Stomach (tissue), 9 donors: Measurements from ENCODE around the gene NRIP1. TPM values are rescaled to one million over a fixed set of nuclear protein-coding genes. Genes with fewer than 3 reads are reported as not detected.

Source experiments
- DNase-seq, 2 donors: peaks; one replicate each; pipeline versions ENCODE4 v3.0.0 to v3.0.0-alpha.2; 2013 to 2019
- H3K27ac ChIP-seq, 5 donors: fragments of 200-600 bp in 4 of 5; sonication (generic) in 4 of 5; one replicate each; pipeline ENCODE4 v1.5.1; 2013 to 2019; ENCODE audit warnings: mild to moderate bottlenecking in 1 of 5, moderate library complexity in 1 of 5
- H3K27me3 ChIP-seq, 3 donors: fragments of 200-600 bp; sonication (generic); one replicate each; pipeline ENCODE4 v1.5.1; 2017 to 2019; ENCODE audit warnings: mixed run types in 1 of 3
- H3K36me3 ChIP-seq, 4 donors: fragments of 200-600 bp; sonication (generic); 1 replicate in 3 of 4; 2 replicates in 1 of 4; pipeline ENCODE4 v1.5.1; 2016 to 2019
- H3K4me1 ChIP-seq, 4 donors: fragments of 200-600 bp; sonication (generic); one replicate each; pipeline ENCODE4 v1.5.1; 2016 to 2019
- H3K4me3 ChIP-seq, 4 donors: fragments of 200-600 bp; sonication (generic) in 3 of 4; one replicate each; pipeline ENCODE4 v1.5.1; 2016 to 2019; ENCODE audit warnings: mild to moderate bottlenecking in 1 of 4
- H3K9me3 ChIP-seq, 4 donors: fragments of 200-600 bp; sonication (generic); one replicate each; pipeline ENCODE4 v1.5.1; 2016 to 2019
- EP300 ChIP-seq: sonication (generic); formaldehyde crosslinking; IDR thresholded peaks from one replicate; pipeline ENCODE4 v1.6.1; 2017; ENCODE audit warnings: antibody characterized with exemption
- POLR2A ChIP-seq, 4 donors: fragments of 450-650 bp; IDR thresholded peaks; one replicate each; pipeline ENCODE4 v1.6.1; 2016; ENCODE audit warnings: antibody characterized with exemption in 4 of 4, control low read depth in 2 of 4, mild to moderate bottlenecking in 1 of 4, moderate library complexity in 1 of 4
- POLR2AphosphoS5 ChIP-seq, 3 donors: sonication (generic); formaldehyde crosslinking; IDR thresholded peaks; one replicate each; pipeline ENCODE4 v1.6.1; 2016; ENCODE audit warnings: antibody characterized with exemption in 3 of 3
- WGBS, 5 donors: extraction: QIAGEN DNeasy Blood & Tissue Kit in 3 of 5; methylation state at CpG; one replicate each; pipeline versions ENCODE4 v1.1.5 to v1.1.7; 2013 to 2018; 5-methylcytosine and 5-hydroxymethylcytosine counted together
- intact Hi-C: fragments of 100-400 bp; cut with DNase I; formaldehyde crosslinking; loops from one replicate; pipeline ENCODE4 v1.15.1; 2023; ENCODE audit warnings: low total_unique reads
- polyA plus RNA-seq, 3 donors: library from polyadenylated mRNA; stranded (reverse); fragments of 200-250 nt; gene quantifications; one replicate each; pipeline ENCODE4 v1.2.3, GENCODE V29; 2013
- total RNA-seq, 5 donors: library from RNA; depleted of rRNA; stranded (reverse); fragments of >200 nt; gene quantifications; one replicate each; pipeline versions ENCODE4 v1.1.0 to v1.2.3, GENCODE V29; 2014 to 2016
- TF ChIP-seq, protein P1 (sequence below), 7 experiments: fragments of 450-650 bp in 4 of 7; fragments of 200-600 bp in 3 of 7; sonication (generic) in 3 of 7; IDR thresholded peaks; one replicate each; pipeline ENCODE4 v1.5.1; 2016 to 2019; ENCODE audit warnings: antibody characterized with exemption in 7 of 7, control low read depth in 2 of 7, mild to moderate bottlenecking in 1 of 7
- donor health status: healthy with polysubstance abuse.
- donor health status: Bipolar disorder and iron deficiency.
- donor health status: healthy.

Gene NRIP1
- total and polyA plus RNA-seq, 8 donors = 3.7 to 60.4 (median 17.4) TPM

DNA sequence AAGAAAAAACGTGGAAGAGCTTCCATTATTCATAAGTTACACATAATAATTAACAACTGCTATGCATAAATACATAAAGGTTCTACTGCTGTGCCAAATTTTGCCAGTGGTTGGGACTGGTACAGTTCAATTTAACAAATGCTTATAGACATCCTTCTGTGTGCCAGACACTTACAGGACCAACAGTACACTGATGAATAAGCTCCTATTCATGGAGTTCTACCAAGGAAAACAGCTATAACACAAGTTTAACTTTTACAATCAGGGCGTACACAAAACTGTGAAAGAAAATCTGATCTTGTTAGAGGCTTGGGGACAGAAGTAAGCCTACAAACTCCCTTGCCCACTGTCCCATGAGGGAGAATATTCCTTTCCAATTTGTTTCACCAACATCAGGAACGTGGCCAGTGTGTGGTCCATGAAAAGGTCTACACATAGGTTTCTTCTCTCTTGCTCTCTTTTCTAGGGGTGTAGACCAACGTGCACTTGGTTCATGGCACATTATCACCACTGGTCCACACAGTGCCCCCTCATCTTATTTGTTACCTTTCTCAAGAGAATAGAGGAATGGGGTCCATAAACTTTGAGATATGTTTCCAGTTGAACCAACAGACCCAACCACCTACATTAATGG lies 10.1 kb downstream of the NRIP1 start:
- 64 to 77% (median 69%) methylated on average over 4 of the region's 4 CpGs for WGBS, 5 donors
- no peak overlapping the region for H3K4me3 ChIP-seq
- no peak for DNase-seq
- no peaks in the 10 kb centered on the region for H3K27me3 ChIP-seq
- H3K4me1 ChIP-seq = peaks cover 36 to 99% (median 68%) of the 10 kb centered on the region in 4 donors
- H3K27ac ChIP-seq = peak overlapping the region in 1 of 5 donors; percentile 11
- intact Hi-C loops = no loop called here
- no peaks in the 10 kb centered on the region for H3K36me3 ChIP-seq
- no peak for TF ChIP-seq EP300
- no peak for TF ChIP-seq POLR2A (IDR thresholded peaks at IDR 0.05)
- TF ChIP-seq POLR2AphosphoS5 (IDR thresholded peaks at IDR 0.05) = no peak
- H3K9me3 ChIP-seq = no peaks in the 10 kb centered on the region

DNA sequence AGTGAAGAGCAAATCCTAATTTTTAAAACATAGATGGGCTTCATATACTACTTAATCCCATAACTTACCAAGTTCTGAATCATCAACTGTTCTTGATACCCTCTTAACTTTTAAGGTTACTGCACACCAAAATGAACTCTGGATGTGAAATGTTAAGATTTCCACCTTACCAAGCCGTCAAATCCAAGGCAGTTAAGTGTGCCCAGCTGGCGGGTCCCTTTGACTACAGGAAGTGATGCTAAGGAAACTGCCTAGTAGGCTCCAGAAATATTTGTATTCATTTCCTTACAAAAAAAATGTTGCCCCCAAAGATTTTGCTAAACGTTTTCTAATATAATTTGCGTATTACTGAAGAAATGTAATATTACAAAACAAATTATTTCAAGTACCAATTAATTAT lies 10.7 kb downstream of the NRIP1 start:
- 58 to 74% (median 62%) methylated on average over 4 of the region's 4 CpGs for WGBS, 5 donors
- H3K27me3 ChIP-seq = no peaks in the 10 kb centered on the region
- H3K27ac ChIP-seq = no peak overlapping the region
- TF ChIP-seq, protein P1, sequence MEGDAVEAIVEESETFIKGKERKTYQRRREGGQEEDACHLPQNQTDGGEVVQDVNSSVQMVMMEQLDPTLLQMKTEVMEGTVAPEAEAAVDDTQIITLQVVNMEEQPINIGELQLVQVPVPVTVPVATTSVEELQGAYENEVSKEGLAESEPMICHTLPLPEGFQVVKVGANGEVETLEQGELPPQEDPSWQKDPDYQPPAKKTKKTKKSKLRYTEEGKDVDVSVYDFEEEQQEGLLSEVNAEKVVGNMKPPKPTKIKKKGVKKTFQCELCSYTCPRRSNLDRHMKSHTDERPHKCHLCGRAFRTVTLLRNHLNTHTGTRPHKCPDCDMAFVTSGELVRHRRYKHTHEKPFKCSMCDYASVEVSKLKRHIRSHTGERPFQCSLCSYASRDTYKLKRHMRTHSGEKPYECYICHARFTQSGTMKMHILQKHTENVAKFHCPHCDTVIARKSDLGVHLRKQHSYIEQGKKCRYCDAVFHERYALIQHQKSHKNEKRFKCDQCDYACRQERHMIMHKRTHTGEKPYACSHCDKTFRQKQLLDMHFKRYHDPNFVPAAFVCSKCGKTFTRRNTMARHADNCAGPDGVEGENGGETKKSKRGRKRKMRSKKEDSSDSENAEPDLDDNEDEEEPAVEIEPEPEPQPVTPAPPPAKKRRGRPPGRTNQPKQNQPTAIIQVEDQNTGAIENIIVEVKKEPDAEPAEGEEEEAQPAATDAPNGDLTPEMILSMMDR (IDR thresholded peaks at IDR 0.05) = no peak
- no peak for TF ChIP-seq POLR2AphosphoS5 (IDR thresholded peaks at IDR 0.05)
- TF ChIP-seq EP300 = no peak
- TF ChIP-seq POLR2A (IDR thresholded peaks at IDR 0.05) = no peak
- peak in 1 of 2 donors; percentile 36 for DNase-seq
- no peaks in the 10 kb centered on the region for H3K36me3 ChIP-seq
- H3K9me3 ChIP-seq = no peaks in the 10 kb centered on the region
- peaks cover 32 to 98% (median 68%) of the 10 kb centered on the region in 4 donors for H3K4me1 ChIP-seq
- intact Hi-C loops = no loop called here
- no peak overlapping the region for H3K4me3 ChIP-seq

DNA sequence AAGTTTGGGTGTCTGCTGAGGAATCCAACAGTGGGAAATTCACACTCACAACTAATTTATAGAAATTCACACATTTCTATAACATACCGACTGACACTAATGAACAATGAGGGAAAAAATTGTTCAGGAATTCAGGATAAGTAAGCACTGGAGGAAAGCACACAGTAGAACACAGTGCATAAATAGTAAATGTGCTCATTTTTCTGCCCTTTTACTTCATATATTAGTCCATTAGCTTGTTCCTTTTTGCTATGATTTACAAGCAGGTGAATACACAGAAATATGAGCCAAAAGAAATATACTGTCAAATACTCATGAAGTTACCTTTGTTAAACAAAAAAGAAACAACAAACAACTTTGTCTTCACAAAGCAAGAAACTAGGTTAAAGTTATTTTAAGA lies 11.3 kb downstream of the NRIP1 start:
- Histone ChIP-seq H3K4me3 (no peak overlapping the region), H3K36me3 (no peaks in the 10 kb centered on the region), H3K4me1 (peaks cover 30 to 97% (median 66%) of the 10 kb centered on the region in 4 donors), H3K27me3 (no peaks in the 10 kb centered on the region), H3K27ac (no peak overlapping the region), H3K9me3 (no peaks in the 10 kb centered on the region)
- intact Hi-C loops = no loop called here
- 39 to 49% (median 45%) methylated on average over 1 of the region's 1 CpG for WGBS, 5 donors
- TF ChIP-seq EP300 (no peak), POLR2AphosphoS5 (IDR thresholded peaks at IDR 0.05) (no peak)
- DNase-seq = no peak

DNA sequence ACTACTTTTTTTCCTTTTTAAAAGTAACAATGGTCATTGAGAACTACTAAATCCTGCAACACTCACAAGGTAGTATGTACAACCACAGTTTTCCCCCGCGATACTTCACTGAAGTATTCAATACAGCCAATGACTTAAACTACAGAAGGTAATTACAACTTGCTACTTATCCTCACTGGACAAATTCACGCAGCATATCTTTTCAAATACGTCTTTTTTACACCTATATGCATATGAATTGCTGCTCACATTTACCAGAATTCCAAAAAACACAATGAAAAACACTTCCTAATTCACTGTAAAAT lies 12.4 kb downstream of the NRIP1 start:
- H3K4me1 ChIP-seq = peaks cover 25 to 97% (median 60%) of the 10 kb centered on the region in 4 donors
- 67 to 86% (median 77%) methylated on average over 4 of the region's 4 CpGs for WGBS, 5 donors
- no peak overlapping the region for H3K4me3 ChIP-seq
- intact Hi-C loops = no loop called here
- TF ChIP-seq, protein P1 (IDR thresholded peaks at IDR 0.05) = no peak
- TF ChIP-seq POLR2AphosphoS5 (IDR thresholded peaks at IDR 0.05) (no peak), EP300 (no peak), POLR2A (IDR thresholded peaks at IDR 0.05) (no peak)
- H3K27me3 ChIP-seq = no peaks in the 10 kb centered on the region
- no peaks in the 10 kb centered on the region for H3K9me3 ChIP-seq
- no peak for DNase-seq
- H3K36me3 ChIP-seq = no peaks in the 10 kb centered on the region
- H3K27ac ChIP-seq = no peak overlapping the region

DNA sequence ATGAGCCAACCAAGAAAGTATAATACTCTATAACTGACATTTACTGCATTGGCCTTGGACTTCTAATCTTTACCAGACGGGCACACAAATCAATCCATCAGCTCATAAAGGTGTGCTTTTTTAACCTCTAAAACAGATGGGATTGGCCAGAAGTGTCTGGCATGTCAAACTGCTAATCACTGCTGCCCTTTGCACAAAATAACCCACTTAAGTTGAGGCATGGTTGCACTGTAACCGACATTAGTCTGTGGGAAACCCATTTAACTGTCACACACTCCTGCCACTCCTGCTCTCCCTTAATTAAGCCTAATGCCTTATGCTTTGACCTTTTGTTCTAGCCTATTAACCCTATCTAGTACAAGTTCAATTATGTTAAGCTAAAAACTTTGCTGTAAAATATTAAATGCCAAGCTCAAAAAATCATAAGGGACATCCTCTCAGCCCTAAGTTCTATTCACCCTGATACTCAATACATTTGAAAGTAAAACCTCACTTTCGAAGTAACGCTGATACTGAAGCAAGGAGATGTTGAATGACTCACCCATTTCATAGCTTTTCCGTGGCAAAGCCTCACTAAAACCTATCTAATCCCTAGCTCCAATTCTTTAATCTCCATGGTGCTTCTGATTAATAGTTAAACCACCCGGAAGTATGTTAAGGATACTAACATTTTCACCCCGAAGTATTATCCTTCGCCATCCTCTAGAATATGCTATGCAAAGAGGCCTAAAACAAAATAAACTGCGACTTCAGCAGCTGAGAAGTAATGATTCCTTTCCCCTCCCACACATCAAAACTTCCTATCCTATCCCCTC lies 12.9 kb downstream of the NRIP1 start:
- intact Hi-C loops = no loop called here
- H3K4me3 ChIP-seq = no peak overlapping the region

More for the DNA sequence above, 12.9 kb downstream of the NRIP1 start:
- Histone ChIP-seq H3K27me3 (no peaks in the 10 kb centered on the region), H3K27ac (peak overlapping the region in 1 of 5 donors; percentile 29), H3K4me1 (peaks cover 19 to 95% (median 56%) of the 10 kb centered on the region in 4 donors), H3K36me3 (no peaks in the 10 kb centered on the region), H3K9me3 (no peaks in the 10 kb centered on the region)
- WGBS, 5 donors = 25 to 31% (median 31%) methylated on average over 9 of the region's 9 CpGs
- no peak for TF ChIP-seq EP300
- no peak for TF ChIP-seq POLR2A (IDR thresholded peaks at IDR 0.05)
- no peak for TF ChIP-seq POLR2AphosphoS5 (IDR thresholded peaks at IDR 0.05)
- TF ChIP-seq, protein P1 (IDR thresholded peaks at IDR 0.05) = no peak
- peak in 1 of 2 donors; percentile 46 for DNase-seq
